ENCODE results near the gene LHX6. TPM values are rescaled to one million over a fixed set of nuclear protein-coding genes. Genes with fewer than 3 reads are reported as not detected.

Gene LHX6
- total and polyA plus RNA-seq, 2 of the 8 experiments (the other 6 are each of a cell fraction or from before 2014, with no cell fraction given), result 0.92 to 1.2 TPM

- TF ChIP-seq RAD21 (IDR thresholded peaks at IDR 0.05 in 1 of 2, conservative IDR thresholded peaks at IDR 0.05 in 1 of 2; ENCODE audit: low read depth in 2 of 2, low read length in 2 of 2) (no peak), TAF1 (IDR thresholded peaks at IDR 0.05; ENCODE audit: low read depth, low read length) (peak; percentile 61), MAFK (IDR thresholded peaks at IDR 0.05; ENCODE audit: low read depth, low read length) (no peak), MAX (IDR thresholded peaks at IDR 0.05) (peak; percentile 71; the same call in 1 of the 2 replicates), SP1 (IDR thresholded peaks at IDR 0.05; ENCODE audit: low read depth, low read length) (no peak), E2F6 (IDR thresholded peaks at IDR 0.05) (peak; percentile 29; the same call in 1 of the 2 replicates), ATF2 (IDR thresholded peaks at IDR 0.05; ENCODE audit: low read length) (no peak), BRCA1 (IDR thresholded peaks at IDR 0.05; ENCODE audit: low read depth, low read length) (no peak), EP300 (IDR thresholded peaks at IDR 0.05; ENCODE audit: borderline replicate concordance in 1 of 2, low read depth in 2 of 2, low read length in 2 of 2) (no peak), CBX8 (IDR thresholded peaks at IDR 0.05; ENCODE audit: borderline replicate concordance, low read depth, low read length) (no peak), GTF2F1 (IDR thresholded peaks at IDR 0.05; ENCODE audit: borderline replicate concordance, low read depth, low read length) (no peak), BACH1 (IDR thresholded peaks at IDR 0.05; ENCODE audit: low read length) (no peak), BCL11A (IDR thresholded peaks at IDR 0.05; ENCODE audit: low read depth in 2 of 2, low read length in 2 of 2) (no peak), CREB1 (IDR thresholded peaks at IDR 0.05) (no peak), TBP (IDR thresholded peaks at IDR 0.05; ENCODE audit: low read depth, low read length) (peak; percentile 54; the same call in 1 of the 2 replicates), HDAC6 (IDR thresholded peaks at IDR 0.05; ENCODE audit: low read depth, low read length) (no peak), KDM5A (IDR thresholded peaks at IDR 0.05; ENCODE audit: low read length) (no peak), RBBP5 (IDR thresholded peaks at IDR 0.05; ENCODE audit: borderline replicate concordance, low read depth, low read length) (peak; percentile 61; the same call in 1 of the 2 replicates), ZNF274 (IDR thresholded peaks at IDR 0.05; ENCODE audit: borderline replicate concordance, extremely low read depth, low read length) (no peak), SP4 (IDR thresholded peaks at IDR 0.05; ENCODE audit: low read length) (no peak), SRF (IDR thresholded peaks at IDR 0.05; ENCODE audit: low read depth, low read length) (no peak)
These were observed 69.5 kb downstream of the LHX6 start, which contains the start of the genes MORN5 and NDUFA8 (continued) for GRCh38 chr9:122159026-122159924.
